Measurements from ENCODE around the gene STARD8. TPM values are rescaled to one million over a fixed set of nuclear protein-coding genes. Genes with fewer than 3 reads are reported as not detected.

STARD8 gene
- polyA plus RNA-seq, 2 of the 4 experiments (the other 2 are of a cell fraction), result 1.6 to 1.7 TPM

DNA sequence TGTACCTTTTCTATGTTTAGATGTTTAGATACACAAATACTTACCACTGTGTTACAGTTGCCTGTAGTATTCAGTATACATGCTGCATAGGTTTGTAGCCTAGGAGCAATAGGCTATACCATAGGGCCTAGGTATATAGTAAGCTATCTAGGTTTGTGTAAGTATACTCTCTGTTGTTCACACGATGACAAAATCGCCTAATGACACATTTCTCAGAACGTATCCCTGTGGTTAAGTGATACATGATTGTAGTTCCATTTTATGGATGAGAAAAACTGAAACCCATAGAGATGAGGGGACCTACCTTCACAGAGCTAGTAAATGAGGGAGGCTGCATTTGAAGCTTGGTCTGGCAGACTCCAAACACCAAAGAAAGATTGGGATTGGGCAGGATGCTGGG lies 102.0 kb downstream of the STARD8 start:
- no peak for DNase-seq (ENCODE audit: low read depth in 1 of 2, low spot score in 1 of 2)
- H3K4me1 ChIP-seq, result no peaks in the 10 kb centered on the region
- H3K27ac ChIP-seq, result no peak overlapping the region
- no peak for ATAC-seq
- TF ChIP-seq, protein P1, sequence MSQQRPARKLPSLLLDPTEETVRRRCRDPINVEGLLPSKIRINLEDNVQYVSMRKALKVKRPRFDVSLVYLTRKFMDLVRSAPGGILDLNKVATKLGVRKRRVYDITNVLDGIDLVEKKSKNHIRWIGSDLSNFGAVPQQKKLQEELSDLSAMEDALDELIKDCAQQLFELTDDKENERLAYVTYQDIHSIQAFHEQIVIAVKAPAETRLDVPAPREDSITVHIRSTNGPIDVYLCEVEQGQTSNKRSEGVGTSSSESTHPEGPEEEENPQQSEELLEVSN (IDR thresholded peaks at IDR 0.05; ENCODE audit: borderline replicate concordance, low read depth), result no peak
- no peak for TF ChIP-seq CHD2 (IDR thresholded peaks at IDR 0.05; ENCODE audit: low read length, partially characterized antibody)
- TF ChIP-seq, protein P2, sequence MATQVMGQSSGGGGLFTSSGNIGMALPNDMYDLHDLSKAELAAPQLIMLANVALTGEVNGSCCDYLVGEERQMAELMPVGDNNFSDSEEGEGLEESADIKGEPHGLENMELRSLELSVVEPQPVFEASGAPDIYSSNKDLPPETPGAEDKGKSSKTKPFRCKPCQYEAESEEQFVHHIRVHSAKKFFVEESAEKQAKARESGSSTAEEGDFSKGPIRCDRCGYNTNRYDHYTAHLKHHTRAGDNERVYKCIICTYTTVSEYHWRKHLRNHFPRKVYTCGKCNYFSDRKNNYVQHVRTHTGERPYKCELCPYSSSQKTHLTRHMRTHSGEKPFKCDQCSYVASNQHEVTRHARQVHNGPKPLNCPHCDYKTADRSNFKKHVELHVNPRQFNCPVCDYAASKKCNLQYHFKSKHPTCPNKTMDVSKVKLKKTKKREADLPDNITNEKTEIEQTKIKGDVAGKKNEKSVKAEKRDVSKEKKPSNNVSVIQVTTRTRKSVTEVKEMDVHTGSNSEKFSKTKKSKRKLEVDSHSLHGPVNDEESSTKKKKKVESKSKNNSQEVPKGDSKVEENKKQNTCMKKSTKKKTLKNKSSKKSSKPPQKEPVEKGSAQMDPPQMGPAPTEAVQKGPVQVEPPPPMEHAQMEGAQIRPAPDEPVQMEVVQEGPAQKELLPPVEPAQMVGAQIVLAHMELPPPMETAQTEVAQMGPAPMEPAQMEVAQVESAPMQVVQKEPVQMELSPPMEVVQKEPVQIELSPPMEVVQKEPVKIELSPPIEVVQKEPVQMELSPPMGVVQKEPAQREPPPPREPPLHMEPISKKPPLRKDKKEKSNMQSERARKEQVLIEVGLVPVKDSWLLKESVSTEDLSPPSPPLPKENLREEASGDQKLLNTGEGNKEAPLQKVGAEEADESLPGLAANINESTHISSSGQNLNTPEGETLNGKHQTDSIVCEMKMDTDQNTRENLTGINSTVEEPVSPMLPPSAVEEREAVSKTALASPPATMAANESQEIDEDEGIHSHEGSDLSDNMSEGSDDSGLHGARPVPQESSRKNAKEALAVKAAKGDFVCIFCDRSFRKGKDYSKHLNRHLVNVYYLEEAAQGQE (IDR thresholded peaks at IDR 0.05), result no peak
- TF ChIP-seq NPAS2 (CRISPR knock-in tag; IDR thresholded peaks at IDR 0.05; ENCODE audit: borderline replicate concordance), result no peak
- TF ChIP-seq, protein P3, sequence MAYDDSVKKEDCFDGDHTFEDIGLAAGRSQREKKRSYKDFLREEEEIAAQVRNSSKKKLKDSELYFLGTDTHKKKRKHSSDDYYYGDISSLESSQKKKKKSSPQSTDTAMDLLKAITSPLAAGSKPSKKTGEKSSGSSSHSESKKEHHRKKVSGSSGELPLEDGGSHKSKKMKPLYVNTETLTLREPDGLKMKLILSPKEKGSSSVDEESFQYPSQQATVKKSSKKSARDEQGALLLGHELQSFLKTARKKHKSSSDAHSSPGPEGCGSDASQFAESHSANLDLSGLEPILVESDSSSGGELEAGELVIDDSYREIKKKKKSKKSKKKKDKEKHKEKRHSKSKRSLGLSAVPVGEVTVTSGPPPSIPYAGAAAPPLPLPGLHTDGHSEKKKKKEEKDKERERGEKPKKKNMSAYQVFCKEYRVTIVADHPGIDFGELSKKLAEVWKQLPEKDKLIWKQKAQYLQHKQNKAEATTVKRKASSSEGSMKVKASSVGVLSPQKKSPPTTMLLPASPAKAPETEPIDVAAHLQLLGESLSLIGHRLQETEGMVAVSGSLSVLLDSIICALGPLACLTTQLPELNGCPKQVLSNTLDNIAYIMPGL (CRISPR knock-in tag; IDR thresholded peaks at IDR 0.05; ENCODE audit: borderline replicate concordance), result no peak
- TF ChIP-seq POLR2A (IDR thresholded peaks at IDR 0.05; ENCODE audit: low read length), result no peak
- no peak for TF ChIP-seq EP300 (IDR thresholded peaks at IDR 0.05)
- TF ChIP-seq, protein P4, sequence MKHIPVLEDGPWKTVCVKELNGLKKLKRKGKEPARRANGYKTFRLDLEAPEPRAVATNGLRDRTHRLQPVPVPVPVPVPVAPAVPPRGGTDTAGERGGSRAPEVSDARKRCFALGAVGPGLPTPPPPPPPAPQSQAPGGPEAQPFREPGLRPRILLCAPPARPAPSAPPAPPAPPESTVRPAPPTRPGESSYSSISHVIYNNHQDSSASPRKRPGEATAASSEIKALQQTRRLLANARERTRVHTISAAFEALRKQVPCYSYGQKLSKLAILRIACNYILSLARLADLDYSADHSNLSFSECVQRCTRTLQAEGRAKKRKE (CRISPR knock-in tag; IDR thresholded peaks at IDR 0.05; ENCODE audit: low read depth), result no peak
- no peak for TF ChIP-seq JUNB (IDR thresholded peaks at IDR 0.05)
- TF ChIP-seq, protein P5, sequence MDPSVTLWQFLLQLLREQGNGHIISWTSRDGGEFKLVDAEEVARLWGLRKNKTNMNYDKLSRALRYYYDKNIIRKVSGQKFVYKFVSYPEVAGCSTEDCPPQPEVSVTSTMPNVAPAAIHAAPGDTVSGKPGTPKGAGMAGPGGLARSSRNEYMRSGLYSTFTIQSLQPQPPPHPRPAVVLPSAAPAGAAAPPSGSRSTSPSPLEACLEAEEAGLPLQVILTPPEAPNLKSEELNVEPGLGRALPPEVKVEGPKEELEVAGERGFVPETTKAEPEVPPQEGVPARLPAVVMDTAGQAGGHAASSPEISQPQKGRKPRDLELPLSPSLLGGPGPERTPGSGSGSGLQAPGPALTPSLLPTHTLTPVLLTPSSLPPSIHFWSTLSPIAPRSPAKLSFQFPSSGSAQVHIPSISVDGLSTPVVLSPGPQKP (IDR thresholded peaks at IDR 0.05; ENCODE audit: low read depth, low read length), result no peak
- TF ChIP-seq FOXS1 (CRISPR knock-in tag; IDR thresholded peaks at IDR 0.05), result no peak
- TF ChIP-seq GATA3 (IDR thresholded peaks at IDR 0.05; ENCODE audit: borderline replicate concordance), result no peak
- no peak for TF ChIP-seq RCOR1 (IDR thresholded peaks at IDR 0.05; ENCODE audit: low read depth, low read length)
- TF ChIP-seq, protein P6, sequence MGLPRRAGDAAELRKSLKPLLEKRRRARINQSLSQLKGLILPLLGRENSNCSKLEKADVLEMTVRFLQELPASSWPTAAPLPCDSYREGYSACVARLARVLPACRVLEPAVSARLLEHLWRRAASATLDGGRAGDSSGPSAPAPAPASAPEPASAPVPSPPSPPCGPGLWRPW (IDR thresholded peaks at IDR 0.05), result no peak
- no peak for TF ChIP-seq MYC (IDR thresholded peaks at IDR 0.05; ENCODE audit: borderline replicate concordance, low read length)
- CTCF ChIA-PET, result interaction anchor here (1.4 to 2.3 kb wide), 2 partner anchors 16 to 552 kb away, joined by 3 to 8 read pairs; no protein-coding TSS in a partner anchor
- H3K9me3 ChIP-seq, result no peaks in the 10 kb centered on the region
- no peak overlapping the region for H3K4me2 ChIP-seq
- H3K4me3 ChIP-seq, result no peak overlapping the region
- peak; percentile 49 for FAIRE-seq
- WGBS (ENCODE audit: missing lambda C conversion rate), result 62% methylated on average over 3 of the region's 3 CpGs
- POLR2A ChIA-PET, result no interaction called here

DNA sequence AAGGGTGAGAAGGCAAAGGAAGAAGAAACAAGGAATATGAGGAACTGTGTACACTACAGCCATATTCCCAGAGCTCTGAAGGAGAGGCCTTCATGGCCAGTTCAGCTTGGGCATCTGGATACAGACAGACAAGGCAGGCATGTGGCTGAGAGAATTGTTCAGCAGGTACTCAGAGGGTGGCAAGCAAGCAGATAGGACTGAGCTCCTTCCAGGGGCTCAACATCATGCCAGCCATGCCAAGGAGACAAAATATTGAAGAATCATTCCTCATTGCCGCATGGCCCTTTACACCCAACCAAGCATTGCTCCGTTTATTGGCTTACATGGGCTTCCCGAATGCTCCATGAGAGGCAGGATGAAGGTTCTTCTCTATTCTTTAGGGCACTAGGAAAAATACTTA lies 102.8 kb downstream of the STARD8 start:
- Histone ChIP-seq H3K4me2 (no peak overlapping the region), H3K4me3 (no peak overlapping the region), H3K27ac (no peak overlapping the region), H3K4me1 (no peaks in the 10 kb centered on the region), H3K9me3 (no peaks in the 10 kb centered on the region)
- 71% methylated on average over 3 of the region's 3 CpGs for WGBS (ENCODE audit: missing lambda C conversion rate)
- no peak for DNase-seq (ENCODE audit: low read depth in 1 of 2, low spot score in 1 of 2)
- POLR2A ChIA-PET, result no interaction called here
- ATAC-seq, result no peak
- CTCF ChIA-PET, result interaction anchor here (2.3 kb wide), 1 partner anchor 17 kb away, joined by 8 read pairs; no protein-coding TSS in a partner anchor
- no peak for TF ChIP-seq SMC3 (IDR thresholded peaks at IDR 0.05)
- TF ChIP-seq NPAS2 (CRISPR knock-in tag; IDR thresholded peaks at IDR 0.05; ENCODE audit: borderline replicate concordance), result no peak
- TF ChIP-seq, protein P7, sequence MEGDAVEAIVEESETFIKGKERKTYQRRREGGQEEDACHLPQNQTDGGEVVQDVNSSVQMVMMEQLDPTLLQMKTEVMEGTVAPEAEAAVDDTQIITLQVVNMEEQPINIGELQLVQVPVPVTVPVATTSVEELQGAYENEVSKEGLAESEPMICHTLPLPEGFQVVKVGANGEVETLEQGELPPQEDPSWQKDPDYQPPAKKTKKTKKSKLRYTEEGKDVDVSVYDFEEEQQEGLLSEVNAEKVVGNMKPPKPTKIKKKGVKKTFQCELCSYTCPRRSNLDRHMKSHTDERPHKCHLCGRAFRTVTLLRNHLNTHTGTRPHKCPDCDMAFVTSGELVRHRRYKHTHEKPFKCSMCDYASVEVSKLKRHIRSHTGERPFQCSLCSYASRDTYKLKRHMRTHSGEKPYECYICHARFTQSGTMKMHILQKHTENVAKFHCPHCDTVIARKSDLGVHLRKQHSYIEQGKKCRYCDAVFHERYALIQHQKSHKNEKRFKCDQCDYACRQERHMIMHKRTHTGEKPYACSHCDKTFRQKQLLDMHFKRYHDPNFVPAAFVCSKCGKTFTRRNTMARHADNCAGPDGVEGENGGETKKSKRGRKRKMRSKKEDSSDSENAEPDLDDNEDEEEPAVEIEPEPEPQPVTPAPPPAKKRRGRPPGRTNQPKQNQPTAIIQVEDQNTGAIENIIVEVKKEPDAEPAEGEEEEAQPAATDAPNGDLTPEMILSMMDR (IDR thresholded peaks at IDR 0.05), result no peak
- peak; percentile 39 for FAIRE-seq

All from A549 (cell line).